T follicular helper cell (primary cell): ENCODE results near the gene TNFRSF8.

Experiments used
- DNase-seq: peaks from one replicate; pipeline ENCODE4 v3.0.0-alpha.2; 2020; ENCODE audit warnings: low read depth

Gene TNFRSF8

DNA sequence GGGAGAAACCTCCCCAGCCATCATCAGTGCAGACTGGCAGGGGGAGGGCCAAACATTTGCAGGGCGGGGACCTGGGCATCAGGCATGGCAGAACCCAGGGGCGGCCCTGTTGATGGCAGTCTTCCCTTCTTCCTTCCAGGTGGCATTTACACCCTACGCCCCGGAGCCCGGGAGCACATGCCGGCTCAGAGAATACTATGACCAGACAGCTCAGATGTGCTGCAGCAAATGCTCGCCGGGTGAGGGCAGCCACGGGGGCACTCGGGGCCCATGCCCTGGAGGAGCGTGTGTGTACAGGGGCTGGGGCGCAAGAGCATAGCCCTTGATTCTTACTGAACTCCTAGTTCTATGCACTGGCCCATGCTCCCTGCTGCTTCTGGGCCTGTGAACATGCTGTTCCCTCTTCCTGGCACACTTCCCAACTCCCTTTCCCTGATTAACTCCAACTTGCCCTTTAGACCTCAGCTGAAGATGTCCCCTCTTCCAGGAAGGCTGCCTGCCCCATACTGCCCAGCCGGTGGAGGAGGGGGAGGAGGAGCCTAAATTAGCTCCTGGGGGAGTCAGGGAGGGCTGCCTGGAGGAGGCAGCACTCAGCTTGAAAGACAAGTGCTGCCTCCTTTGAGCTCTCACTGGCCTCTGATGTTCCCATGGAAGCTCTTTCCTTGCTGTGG, 125.7 kb downstream of the TNFRSF8 start:
- DNase-seq, result no peak

DNA sequence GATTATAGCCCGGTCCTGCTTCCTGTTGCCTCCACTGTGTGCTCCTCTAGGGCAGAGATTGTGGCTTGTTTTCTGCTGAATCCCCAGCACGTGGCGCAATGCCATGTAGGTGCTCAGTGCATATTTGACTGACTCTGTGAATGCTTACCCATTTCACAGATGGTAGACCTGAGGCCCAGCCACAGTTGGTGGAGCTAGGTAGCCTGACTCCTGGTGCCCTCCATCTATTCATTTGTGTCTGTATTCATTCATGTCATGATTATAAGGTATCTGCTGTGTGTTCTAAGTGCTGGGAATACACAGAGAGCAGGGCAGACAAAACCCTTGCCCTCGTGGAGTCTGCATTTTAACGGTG, 126.2 kb downstream of the TNFRSF8 start:
- no peak for DNase-seq

DNA sequence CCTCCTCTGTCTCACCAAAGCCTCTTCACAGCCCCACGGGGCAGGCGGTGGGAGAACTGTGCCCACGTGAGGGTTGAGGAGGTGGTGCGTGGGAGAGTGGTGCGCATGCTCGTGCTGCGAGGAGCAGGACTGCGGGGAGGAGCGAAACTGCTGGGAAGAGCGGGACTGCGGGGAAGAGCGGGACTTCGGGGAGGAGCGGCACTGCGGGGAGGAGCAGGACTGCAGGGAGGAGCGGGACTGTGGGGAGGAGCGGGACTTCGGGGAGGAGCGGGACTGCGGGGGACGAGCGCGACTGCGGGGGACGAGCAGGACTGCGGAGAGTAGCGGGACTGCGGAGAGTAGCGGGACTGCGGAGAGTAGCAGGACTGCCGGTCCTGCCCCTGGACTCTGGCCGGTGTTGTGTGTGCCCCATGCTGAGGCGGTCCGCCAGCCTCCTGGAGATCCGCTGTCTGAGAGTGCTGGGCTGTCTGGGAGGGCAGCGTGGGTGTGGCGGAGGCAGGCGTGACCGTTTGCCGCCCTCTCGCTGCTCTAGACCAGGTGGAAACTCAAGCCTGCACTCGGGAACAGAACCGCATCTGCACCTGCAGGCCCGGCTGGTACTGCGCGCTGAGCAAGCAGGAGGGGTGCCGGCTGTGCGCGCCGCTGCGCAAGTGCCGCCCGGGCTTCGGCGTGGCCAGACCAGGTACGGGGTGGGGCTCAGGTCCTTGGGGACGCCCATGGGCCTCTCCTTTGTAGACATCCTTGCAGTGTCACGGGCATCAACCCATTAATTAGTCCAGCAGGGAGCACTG, 128.3 kb downstream of the TNFRSF8 start:
- DNase-seq, result no peak
